ENCODE results near the gene PPP6R3.

Gene PPP6R3

DNA sequence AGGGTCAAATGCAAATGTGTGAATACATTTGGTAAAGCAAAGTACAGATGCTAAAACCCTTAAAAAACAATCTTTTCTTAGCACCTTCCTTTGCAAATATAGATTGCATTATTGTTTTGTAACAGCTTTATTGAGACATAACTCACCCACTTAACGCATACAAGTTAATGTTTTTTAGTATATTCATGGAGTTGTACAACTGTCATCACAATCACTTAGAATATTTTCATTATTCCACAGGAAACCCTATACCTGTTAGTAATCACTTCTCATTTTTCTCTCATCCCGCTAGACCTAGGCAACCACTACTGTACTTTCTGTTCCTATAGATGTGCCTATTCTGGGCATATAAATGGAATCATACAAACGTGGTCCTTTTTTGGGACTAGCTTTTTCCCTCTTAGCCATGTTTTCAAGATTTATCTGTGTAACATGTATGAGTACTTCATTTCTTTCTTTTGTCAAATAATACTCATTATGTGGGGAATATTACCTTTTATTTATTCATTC is 34.7 kb downstream of the PPP6R3 start:
- no peak for DNase-seq (ENCODE audit: low read depth in 2 of 2)

DNA sequence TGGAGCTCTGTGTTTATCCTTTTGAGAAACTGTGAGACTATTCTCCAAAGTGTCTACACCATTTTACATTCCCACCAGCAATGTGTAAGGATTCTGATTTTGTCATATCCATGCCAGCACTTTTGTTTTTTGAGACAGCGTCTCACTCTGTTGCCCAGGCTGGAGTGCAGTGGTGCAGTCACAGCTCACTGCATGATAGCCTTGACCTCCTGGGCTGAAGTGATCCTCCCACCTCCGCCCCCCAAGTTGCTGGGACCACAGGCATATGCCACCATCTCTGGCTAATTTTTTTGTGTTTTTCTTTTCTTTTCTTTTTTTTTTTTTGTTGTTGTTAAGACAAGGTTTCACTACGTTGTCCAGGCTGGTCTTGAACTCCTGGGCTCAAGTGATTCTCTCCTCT is 35.3 kb downstream of the PPP6R3 start:
- DNase-seq (ENCODE audit: low read depth in 2 of 2) = no peak

DNA sequence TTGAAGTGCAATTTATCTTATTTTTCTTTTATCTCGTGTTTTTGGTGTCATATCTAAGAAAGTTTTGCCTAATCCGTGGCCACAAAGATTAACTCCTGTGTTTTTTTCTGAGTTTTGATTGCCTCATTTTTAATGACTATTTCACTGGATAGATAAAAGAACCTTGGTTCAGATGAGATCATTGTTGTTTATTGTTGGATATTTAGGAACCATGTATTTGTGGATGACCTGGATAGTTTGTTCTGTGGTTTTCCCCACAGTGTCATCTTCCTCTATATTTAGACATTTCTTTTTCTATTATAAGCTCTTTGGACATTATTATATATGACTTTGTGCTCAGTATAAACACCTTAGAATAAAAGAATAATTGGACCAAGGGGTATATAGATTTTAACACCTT is 37.2 kb downstream of the PPP6R3 start:
- no peak for DNase-seq (ENCODE audit: low read depth in 2 of 2)

DNA sequence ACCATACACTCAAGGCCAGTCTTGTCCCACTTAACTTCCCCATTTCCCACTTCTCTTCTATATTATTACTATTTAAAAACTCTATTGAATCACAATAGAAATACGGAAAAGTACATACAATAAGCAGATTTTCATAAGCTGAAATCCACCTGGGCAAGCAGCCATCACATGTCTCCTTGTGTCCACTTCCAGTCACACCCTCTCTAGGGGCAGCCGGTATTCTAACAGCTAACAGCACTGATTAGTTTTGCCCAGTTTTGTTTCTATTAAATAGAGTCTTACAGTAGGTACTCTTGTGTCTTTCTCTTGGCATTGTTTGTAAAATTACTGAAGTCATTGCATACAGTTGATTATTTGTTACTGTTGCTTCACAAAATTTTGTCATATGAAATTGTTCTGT is 37.8 kb downstream of the PPP6R3 start:
- no peak for DNase-seq (ENCODE audit: low read depth in 2 of 2)

DNA sequence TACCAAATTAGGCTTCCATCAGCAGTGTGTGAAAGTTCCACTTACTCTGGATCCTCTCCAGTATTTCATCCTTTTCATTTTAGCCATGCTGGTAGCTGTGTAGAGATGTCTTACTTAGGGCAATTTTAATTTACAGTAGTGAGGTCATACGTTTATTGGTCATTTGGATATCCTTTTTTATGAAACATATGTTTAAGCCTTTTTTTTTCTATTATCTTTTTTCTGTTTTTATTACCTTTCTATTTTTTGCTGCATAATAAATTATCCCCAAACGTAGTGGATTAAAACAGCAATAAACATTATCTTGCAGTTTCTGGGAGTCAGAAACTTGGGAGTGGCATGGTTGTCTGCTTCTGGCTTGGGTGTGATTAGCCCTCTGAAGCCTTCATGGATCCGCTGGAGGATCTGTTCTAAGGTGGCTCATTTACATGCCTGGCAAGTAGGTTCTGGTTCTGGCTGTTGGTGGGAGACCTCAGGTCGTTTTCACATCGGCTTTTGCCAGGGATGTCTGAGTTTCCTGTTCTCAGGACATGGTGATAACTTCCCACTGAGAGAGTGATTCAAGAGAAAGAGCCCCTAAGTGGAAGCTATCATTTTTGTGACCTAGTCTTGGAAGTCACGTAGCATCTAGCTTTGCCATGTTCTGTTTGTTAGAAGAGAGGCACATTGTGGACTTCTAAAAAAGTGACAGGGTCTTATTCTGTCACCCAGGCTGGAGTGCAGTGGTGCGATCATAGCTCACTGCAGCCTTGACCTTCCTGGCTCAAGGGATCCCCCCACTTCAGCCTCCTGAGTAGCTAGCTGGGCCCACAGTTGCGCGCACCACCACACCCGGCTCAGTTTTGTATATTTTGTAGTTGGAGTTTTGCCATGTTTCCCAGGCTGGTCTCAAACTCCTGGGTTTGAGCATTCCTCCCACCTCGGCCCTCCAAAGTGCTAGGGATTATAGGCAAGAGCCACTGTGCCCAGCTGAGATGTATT is 38.6 kb downstream of the PPP6R3 start:
- DNase-seq (ENCODE audit: low read depth in 2 of 2) = no peak

DNA sequence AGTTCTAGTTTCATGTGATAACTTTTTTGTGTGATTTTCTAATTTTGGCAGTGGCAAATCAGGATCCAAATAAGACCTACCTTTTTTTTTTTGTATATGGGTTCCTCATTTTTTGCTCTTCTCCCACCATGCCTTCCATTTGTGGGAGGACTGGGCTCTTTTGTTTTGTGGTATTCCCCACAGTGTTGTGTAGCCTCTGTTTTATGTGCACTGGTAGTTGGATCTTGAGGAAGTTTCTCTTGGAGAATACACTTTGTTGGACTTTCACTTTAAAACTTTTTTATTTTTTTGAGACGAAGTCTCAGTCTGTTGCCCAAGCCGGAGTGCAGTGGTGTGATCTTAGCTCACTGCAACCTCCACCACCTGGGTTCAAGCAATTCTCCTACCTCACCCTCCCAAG is 39.7 kb downstream of the PPP6R3 start:
- no peak for DNase-seq (ENCODE audit: low read depth in 2 of 2)

DNA sequence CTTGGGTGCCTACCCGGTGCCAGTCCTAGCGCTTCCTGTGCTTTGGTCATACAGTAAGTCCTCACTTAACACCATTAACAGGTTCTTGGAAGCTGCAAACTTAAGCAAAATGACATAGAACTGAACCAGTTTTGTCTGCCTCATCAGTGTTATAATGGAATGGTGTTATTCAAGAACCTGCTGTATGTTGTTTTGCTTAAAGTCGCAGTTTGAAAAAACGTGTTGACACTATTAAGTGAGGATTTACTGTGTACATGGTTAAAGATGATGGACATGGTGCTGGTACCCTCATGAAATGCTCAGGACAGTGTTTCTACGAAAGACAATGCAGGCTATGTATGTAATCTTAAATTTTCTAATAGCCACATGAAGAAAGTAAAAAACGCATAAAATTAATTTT is 41.3 kb downstream of the PPP6R3 start:
- DNase-seq (ENCODE audit: low read depth in 2 of 2) = no peak

DNA sequence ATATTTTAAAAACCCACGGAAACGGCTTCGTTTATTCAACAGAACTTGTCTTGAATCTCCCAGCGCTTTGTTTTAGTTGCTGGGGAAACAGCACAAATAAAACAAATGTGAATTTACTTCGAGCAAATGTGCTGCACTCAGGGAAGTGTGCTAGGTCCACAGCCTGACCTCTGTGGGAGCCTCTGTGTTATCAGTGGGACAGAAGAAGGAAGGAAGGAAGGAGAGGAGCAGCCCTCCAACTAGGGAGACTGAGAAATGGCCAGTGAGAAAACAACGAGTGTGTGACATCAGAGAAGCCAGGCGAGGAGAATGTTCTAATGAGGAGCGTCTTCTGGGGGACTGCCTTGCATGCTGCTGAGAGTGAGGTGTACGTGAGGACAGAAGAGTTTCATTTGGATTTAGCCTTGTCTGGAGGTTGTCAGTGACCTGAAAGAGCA is 42.7 kb downstream of the PPP6R3 start:
- DNase-seq (ENCODE audit: low read depth in 2 of 2) = no peak

DNA sequence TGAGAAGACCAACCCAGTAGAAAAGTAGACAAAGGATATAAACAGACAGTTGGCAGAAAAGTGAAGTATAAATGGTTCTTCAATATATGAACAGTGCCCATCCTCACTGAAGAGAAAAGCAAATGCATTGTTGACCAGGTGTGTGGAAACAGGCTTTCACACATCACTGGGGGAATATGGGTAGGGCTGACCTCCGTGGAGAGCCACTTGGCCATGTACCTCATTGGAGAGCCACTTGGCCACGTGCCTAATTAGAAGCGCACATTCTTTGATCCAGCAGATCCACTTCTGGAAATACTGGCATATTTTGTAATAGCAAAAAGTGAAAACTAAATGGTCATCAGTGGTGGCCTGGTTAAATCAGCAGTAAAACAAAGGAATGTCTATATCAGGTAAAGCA is 43.2 kb downstream of the PPP6R3 start:
- DNase-seq (ENCODE audit: low read depth in 2 of 2) = no peak

DNA sequence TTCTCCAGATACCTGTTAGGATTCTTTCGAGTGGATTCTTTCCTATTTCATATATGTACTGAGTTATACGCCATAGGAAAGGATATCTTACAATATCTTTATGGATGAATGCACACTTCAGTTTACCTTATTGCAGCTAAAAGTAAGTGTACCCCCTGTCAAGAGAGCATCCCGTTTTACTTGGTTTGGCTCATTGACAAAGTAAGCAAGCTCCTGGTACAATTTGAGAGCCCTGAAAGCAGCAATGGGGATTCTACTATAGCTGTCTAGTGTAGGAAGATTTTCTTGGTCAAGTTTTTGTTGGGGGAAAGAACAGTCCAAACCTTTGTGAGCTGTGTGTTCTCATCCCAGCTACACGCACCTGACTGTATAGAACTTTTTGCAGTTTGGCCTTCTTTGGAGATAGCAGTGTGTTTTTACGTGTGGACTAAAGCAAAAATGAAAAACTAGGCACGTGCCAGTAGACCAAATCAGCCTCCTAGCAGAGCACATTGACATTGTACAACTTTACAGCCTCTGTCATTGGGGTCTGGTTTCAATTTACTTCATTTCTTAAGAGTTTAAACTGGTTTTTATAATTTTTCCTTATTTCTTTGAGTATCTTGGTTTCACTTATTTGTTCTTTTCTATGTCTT is 44.0 kb downstream of the PPP6R3 start:
- DNase-seq (ENCODE audit: low read depth in 2 of 2) = no peak

DNA sequence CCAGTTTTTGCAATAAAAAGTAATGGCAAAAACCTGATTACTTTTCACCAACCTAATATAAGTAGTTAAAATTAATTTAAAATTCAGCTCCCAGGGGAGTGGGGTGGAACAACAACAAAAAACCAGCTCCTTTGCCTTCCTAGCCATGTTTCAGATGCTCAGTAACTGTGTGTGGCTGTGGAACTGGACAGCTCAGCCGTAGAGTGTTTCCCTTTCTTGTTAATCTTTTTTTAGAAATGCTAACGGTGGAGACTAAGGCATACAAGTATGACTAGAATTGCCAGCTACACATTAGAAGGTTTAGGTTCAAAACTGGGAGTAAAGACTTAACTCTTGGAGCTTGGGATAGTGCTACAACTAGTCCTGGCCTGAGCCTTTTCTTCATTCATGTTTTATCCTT is 45.0 kb downstream of the PPP6R3 start:
- DNase-seq (ENCODE audit: low read depth in 2 of 2) = no peak

DNA sequence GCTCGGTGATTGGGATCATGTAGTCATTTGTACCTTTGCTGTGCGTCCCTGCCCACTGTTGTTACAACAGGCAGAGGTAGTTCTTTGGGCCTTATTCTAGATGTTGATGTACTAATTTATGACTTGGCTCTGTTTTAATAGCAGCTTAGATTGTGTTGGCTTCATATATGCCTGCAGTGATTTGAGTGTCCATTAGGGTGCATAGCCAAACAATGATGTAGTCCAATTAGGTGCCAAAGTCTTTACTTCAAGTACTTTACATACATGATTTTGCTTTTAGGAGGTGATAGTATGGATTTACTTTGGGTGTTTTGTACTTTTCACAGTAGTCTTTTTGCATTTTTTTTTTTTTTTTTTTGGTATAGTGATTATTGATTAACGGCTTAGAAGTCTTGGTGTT is 46.4 kb downstream of the PPP6R3 start:
- DNase-seq (ENCODE audit: low read depth in 2 of 2) = no peak

DNA sequence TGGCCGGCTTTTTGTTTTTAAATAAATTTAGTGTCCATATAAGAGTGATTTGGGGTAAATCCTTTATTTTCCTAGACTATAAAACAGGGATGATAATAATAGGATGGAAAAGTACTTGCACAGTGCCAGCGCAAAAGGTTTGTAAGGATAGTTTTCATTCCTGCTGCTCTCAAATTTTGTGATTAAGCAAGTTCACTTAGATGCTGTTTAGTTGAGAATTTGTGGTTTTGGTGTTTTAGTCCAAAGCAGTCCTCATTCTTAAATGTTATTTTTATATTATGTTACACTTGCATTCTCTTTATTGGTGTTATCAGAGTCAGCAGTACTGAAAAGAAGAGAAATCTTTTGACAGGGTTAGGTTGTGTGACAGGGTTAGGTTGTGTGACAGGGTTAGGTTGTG is 47.9 kb downstream of the PPP6R3 start:
- no peak for DNase-seq (ENCODE audit: low read depth in 2 of 2)

DNA sequence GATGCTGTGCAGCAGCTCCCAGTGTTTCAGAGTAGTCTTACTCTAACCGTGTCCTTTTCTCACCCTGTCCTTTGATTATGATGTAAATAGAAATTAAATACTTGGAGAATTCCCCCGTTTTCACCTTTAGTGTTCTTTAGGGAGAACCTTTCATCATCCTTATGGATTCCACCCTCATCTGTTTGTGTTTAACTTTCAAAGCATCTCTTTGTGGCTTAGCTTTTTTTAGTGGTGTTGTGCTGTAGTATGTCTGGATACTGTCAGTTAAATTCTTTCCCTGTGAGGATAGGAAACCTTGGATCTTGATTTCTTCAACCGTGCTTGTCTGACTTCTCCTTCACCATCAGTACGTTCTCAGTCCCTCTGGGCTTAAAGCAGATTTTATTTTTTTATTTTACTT is 48.5 kb downstream of the PPP6R3 start:
- no peak for DNase-seq (ENCODE audit: low read depth in 2 of 2)

DNA sequence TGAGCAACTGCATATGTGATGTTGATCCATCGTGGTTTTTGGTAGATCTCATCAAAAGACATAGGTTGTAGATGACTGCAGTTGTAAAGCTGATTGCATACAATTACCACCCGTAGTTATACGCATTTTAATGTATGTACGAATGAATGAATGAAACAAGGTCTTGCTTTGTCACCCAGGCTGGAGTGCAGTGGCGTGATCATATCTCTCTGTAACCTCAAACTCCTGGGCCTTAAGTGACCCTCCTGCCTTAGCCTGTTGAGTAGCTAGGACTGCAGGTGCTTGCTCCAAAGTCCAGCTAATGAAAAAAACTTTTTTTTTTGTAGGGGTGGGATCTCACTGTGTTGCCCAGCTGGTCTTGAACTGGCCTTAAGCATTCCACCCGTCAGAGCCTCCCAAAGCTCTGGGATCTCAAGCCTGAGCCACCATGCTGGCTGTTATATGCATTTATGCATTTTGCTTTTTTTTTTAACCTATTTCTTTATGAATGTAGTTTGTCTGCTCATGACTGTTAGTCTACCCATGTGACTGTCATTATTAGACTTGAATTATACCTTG is 53.5 kb downstream of the PPP6R3 start:
- no peak for DNase-seq (ENCODE audit: low read depth in 2 of 2)

DNA sequence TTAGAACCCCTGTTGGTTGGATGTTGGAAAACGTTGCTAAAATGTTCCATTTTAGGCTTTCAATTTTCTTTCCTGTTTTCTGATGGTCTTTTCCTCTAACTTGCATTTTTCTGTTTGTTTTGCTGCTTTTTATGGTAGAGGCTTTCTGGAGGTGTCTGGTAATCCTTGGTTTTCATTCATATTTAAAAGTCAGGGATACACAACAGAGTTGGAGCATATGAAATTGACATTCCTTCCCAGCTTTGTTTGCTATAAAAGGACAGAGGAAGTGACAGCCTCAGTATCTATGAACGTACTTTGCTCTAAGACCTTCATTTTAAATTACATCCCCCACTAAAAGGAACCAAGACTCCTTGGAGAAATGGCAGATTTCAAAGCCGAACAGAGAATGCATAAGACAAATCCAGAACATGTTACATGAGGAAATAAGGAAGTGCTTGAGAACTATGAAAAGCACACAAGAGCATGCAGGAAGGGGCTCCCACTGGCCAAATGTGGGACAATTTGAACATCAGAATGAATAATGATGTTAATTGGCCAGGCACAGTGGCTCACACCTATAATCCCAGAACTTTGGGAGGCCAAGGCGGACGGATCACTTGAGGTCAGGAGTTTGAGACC is 56.7 kb downstream of the PPP6R3 start:
- DNase-seq (ENCODE audit: low read depth in 2 of 2) = no peak

DNA sequence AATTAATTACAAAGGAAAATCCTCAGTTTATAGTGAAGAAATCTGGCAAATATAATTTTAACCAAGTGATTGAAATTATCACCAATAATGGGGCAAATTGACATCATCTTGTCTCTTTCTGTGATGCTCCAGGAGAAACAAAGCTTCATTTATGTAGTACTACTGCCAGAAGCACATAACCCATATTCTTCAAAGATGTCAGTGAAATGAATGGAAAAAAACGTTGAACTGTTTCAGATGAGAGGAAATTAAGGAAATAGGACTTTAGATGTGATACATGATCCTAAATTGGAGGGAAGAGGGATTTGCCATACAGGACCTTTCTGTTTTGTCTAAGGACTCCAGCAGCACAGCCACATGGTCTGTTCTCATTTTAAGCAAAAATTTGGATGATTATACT is 57.6 kb downstream of the PPP6R3 start:
- no peak for DNase-seq (ENCODE audit: low read depth in 2 of 2)

DNA sequence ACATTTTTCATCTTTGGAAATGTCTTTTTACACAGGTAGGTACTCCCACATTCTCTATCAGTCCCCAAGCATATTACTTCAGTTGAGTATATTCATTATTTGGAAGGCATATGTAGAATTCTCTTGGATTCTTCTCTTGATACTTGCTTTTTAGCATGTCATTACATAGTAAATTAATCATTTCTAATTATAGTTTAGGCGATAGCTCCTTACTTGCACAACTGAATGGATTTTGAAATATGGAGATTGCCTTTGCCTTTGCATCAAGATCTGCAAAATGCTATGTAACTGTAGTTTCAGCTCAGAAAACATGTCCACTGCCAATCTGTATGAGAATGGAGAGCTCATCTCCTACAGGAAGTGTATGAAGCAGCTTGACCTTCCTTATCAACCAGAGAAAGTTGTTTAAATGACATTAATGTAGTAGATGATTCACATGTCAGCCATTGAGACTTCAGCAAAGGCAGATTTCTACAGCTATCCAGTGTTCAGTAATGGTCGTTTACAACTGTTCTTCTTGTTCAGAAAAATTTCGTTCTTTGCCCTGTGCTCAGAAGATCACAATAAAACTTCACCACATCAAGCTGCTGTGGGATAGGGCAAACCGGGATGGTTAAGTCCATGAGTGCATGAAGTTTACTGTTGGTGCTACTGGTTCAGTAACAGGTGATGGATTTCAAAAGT is 61.6 kb downstream of the PPP6R3 start:
- DNase-seq (ENCODE audit: low read depth in 2 of 2) = no peak

DNA sequence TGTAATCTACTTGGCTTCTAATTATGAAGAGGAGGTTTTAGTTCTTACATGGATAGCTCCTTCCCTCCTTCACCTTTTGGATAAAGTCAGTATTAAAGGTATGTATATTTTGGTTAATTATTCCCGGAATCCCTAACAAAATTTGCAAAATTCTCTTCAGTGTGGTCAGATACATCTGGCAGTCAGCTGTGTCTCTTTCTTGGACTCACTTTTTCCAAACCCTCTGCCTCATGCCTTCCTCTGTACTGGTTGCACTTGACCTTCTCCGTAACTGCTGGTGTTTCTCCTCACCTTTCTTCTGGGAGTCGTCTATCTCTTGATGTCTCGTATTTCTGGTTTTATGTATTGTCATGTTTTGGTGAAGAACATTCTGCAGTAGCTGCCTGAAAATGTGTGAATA is 62.5 kb downstream of the PPP6R3 start:
- DNase-seq (ENCODE audit: low read depth in 2 of 2) = no peak

DNA sequence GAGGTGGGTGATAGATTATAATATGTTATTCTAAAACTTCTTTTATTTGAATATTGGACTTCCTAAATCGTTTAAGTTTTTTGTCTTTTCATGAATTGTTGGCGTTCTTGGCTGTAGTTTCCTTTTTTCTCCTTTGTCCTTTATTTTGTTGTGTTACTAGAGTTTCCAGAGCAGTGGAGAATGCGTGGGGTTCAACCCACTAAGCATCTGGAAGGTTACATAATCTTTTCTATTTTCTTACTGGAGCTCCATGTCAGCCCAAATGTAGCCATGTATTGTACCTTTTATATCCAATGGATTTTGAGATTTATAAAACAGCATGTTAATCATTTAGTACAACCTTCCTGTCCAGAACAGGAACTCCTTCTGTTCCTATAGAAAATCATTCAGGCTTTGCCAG is 63.2 kb downstream of the PPP6R3 start:
- DNase-seq (ENCODE audit: low read depth in 2 of 2) = no peak

DNA sequence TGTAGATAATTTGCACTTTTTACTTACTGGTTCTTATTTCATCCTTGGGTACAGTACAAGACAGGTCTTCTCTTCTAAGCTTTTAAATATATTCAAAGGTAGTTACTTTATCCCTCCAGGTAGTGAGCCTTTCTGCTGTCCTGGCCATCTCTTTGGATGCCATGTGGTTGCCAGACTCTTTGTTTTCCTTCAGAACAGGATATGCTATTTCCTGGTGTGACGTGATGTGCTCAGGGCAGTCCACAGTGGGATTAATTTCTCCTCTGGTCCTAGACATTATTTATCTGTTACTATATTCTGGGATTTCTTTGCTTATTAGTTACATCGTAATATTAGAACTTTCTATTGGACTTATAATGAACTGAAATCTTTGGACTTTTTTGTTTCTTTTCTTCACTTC is 63.7 kb downstream of the PPP6R3 start:
- no peak for DNase-seq (ENCODE audit: low read depth in 2 of 2)

DNA sequence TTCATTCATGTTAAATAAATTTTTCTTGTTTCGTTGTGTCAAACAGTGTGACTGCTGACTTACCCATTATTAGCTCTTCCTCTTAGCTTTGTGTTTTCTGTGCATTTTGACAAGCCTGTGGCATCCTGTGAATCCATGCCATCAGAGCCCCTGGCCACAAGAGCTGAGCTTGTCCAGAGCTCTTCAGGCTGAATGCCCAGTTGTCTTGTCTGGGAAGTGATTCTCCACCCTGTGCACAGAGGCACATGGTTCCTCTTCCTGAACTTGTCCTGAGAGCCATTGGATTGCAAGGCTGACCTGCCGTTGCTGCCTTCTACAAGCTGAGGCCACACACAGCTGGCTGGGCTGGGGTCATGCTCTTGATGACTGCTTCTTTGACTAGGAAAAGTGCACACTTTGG is 64.1 kb downstream of the PPP6R3 start:
- DNase-seq (ENCODE audit: low read depth in 2 of 2) = no peak
